GM18511 (cell line): Measurements from ENCODE around the gene DGKD.

Experiments
- ATAC-seq: cut with Tn5 transposase; IDR thresholded peaks from one replicate; pipeline ENCODE4 v1.9.1; 2021; ENCODE audit warnings: mild to moderate bottlenecking, moderate library complexity; ENCODE audit not compliant: unreplicated experiment

Gene DGKD

GRCh38 chr2:233490831-233491230 is 136.5 kb downstream of the DGKD start:
- no peak for ATAC-seq

GRCh38 chr2:233491326-233491725 is 137.0 kb downstream of the DGKD start:
- no peak for ATAC-seq

- ATAC-seq: no peak
These were observed 137.8 kb downstream of the DGKD start for GRCh38 chr2:233492078-233492477.

GRCh38 chr2:233492751-233493150 is 138.5 kb downstream of the DGKD start:
- no peak for ATAC-seq

DNA sequence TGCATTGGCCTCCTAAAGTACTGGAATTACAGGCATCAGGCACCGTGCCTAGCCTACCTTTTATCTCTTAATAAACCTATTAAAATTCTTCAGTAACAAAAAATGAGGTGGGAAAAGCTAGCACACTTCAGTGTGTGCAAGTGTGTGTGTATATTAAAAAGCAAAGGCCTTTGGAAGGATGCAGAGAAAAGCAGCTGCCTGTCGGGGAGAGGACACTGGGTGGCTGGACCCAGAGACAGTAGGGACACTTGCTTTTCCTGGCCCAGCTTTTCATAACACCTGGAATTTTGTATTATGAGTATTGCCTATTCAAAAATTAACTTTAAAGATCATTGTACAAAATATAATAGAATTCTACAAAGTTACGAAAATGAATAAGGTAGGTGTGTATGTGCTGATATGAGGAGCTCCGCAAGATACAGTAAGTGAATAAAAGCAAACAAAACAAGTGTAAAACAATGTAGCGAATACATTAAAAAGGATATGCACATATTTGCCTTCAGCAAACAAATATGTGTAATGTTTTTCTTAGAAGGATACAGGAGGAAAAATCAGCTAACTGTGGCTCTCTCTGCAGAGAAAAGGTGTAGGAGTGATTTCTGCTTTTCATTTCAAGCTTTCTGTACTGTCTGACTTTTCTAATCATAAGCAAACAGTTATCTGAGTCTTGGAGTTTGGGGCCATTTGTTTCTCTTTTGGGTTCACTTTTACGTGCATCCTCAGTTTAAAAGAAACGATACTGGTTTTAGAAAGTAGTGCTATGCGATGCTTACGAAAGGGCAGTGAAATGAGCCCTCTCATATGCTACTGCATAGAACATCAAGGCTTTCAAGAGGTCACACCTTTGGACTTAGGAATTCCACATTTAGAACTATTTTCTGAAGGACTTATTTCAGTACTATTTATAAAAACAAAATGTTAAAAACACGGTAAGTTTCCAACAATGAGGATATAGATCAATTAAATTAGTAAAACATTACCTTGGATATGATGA is 141.5 kb downstream of the DGKD start:
- no peak for ATAC-seq

- ATAC-seq: no peak
These were observed 143.4 kb downstream of the DGKD start for GRCh38 chr2:233497692-233498091.

- ATAC-seq: no peak
These were observed 143.8 kb downstream of the DGKD start for GRCh38 chr2:233498126-233498525.

- no peak for ATAC-seq
These were observed 145.6 kb downstream of the DGKD start for GRCh38 chr2:233499928-233500327.

DNA sequence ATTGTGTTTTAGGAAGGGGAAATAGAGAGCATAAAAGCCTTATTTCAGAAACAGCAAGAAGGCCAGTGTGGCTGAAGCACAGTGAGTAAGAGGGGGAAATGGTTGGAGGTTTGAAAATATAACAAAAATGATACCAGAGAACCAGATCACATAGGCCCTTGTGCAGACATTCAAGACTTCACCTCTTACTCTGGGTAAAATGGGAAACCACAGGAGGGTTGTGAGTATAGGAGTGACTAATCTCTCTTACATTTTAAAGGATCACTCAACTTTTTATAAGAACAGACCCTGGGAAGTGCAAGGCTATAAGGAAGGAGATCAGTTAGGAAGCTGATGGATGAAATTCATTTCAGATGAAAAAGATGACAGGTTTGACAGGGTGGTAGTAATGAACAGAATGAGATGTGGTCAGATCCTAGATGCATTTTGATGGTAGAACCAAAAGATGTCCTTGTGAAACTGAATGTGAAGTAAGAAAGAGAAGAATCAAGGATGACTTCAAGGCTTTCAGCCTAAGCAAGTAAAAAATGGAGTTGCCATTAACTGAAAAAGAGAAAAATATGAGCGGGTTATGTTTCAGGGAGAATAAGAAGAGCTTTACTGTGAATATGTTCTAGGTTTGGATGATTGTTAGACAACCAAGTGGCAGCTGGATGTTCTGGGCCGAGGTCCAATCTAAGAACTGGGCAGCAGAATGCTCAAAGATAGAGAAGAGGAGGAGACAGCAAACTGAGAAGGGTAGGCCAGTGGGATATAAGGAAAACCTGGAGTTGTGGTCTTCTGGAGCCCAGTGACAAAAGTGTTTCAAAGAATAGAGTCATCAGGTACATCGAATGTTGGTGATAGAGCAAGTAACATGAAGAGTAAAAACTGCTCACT is 147.1 kb downstream of the DGKD start:
- ATAC-seq: no peak

DNA sequence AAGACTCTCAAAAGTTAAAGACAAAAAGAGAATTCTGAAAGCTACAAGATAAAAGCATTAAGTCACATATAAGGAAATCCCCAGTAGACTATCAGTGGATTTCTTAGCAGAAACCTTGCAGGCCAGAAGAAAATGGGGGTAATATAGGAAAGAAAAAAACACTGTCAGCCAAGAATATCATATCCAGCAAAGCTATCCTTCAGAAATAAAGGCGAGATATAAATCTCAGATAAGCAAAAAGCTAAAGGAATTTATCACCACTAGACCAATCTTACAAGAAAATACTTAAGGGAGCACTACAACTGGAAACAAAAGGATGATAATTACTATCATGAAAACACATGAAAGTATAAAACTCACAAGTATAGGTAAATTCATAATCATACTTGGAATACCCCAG is 149.2 kb downstream of the DGKD start:
- ATAC-seq: no peak

GRCh38 chr2:233503947-233504637 is 149.8 kb downstream of the DGKD start:
- no peak for ATAC-seq

DNA sequence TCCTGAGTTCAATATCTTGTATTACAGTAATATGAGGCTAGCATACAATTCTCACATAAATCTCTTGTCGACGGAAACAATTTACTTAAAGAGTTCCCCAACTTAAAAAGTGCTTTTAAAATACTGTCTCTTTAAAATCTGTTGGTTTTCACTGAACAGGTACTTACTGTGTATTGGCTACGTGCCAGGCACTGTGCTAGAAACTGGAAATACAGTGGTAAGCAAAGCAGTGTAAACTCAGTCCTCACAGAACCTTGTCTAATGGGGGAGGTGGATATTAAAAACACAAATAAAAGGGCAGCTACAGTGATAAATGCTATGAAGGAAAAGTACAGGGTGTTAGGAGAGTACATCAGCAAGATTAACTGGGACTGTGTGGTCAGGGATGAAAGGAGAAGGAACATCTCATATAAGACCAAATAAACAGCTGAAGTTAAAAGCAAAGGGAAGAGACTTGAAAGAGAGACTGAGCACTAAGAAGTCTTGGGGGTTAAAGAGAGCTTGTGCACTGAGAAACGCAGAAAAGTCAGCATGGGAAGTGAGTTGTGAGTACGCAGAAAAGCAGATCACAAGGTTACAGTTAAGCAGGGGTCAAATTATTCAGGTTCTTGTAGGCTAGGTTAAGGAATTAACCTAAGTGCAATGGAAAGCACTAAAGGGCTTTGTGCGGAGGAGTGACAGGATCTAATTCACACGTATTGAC is 159.8 kb downstream of the DGKD start:
- ATAC-seq: no peak

DNA sequence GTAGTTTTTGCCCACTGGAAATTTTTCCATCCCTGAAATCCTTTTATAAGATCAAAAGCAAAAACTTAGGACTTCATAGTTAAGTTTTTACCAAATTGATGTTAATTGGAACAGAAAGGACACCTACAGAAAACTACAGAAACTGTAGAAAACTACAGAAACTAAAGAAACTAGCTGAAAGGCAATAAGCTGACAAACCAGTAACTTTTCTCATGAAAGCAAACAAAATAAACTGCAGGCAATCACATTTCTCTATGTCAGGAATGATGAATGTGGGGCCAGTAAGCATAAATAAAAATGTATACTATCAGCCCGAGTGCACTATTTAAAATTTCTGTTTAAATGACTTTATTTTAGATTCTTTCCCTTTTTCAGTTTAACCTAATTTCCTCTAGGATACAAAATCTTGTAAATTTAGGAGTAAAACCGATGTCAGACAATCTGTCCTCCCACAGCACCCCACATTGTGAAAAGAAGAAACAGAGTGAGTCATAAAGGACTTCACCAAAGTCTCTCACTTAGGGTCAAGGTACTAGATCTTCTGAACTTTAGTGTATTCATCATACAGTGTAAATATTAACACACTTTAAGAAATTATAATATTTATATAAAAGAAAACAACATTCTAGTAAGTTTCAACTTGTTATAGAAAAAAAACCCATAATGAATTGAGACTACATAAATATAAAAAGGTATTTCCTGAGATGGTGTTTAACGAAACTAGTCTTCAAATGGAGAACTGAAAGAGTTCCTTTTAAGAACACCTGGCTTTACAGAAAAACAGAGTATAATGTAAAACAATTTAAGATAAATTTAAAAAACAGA is 165.7 kb downstream of the DGKD start:
- peak; percentile 98 for ATAC-seq
